IMR-90 (cell line): Measurements from ENCODE around the gene OLIG3.

Experiments used
- BHLHE40 ChIP-seq: fragments of 150-350 bp; IDR thresholded peaks from 2 replicates; pipeline ENCODE4 v1.6.1; 2016; ENCODE audit warnings: mild to moderate bottlenecking, low read depth, low read length
- CEBPB ChIP-seq: IDR thresholded peaks from 2 replicates; pipeline ENCODE4 v1.6.1; 2012; ENCODE audit warnings: low read depth, low read length, improper control_type of control experiment
- CTCF ChIP-seq: conservative IDR thresholded peaks from 2 replicates; pipeline ENCODE4 v1.5.1; 2012; ENCODE audit warnings: mild to moderate bottlenecking, low read depth, low read length, improper control_type of control experiment
- FOS ChIP-seq: fragments of 150-350 bp; IDR thresholded peaks from 2 replicates; pipeline ENCODE4 v1.6.1; 2016; ENCODE audit warnings: low read depth, low read length
- MAFK ChIP-seq: IDR thresholded peaks from 2 replicates; pipeline ENCODE4 v1.6.1; 2012; ENCODE audit warnings: low read depth, low read length, improper control_type of control experiment
- MAZ ChIP-seq: IDR thresholded peaks from 2 replicates; pipeline ENCODE4 v1.6.1; 2012; ENCODE audit warnings: low read depth, mild to moderate bottlenecking, low read length, improper control_type of control experiment, moderate library complexity, borderline replicate concordance
- MXI1 ChIP-seq: IDR thresholded peaks from 2 replicates; pipeline ENCODE4 v1.6.1; 2012; ENCODE audit warnings: low read depth, mild to moderate bottlenecking, low read length, moderate library complexity, borderline replicate concordance
- POLR2A ChIP-seq: IDR thresholded peaks from 2 replicates; pipeline ENCODE4 v1.6.1; 2012; ENCODE audit warnings: mild to moderate bottlenecking, low read depth, low read length
- RAD21 ChIP-seq: IDR thresholded peaks from 2 replicates; pipeline ENCODE4 v1.6.1; 2012; ENCODE audit warnings: low read length, improper control_type of control experiment
- SMC3 ChIP-seq: fragments of 150-350 bp; IDR thresholded peaks from 2 replicates; pipeline ENCODE4 v1.6.1; 2016; ENCODE audit warnings: low read depth, mild to moderate bottlenecking, antibody characterized with exemption, low read length, moderate library complexity
- USF2 ChIP-seq: fragments of 150-350 bp; IDR thresholded peaks from 2 replicates; pipeline ENCODE4 v1.6.1; 2017; ENCODE audit warnings: mild to moderate bottlenecking, antibody characterized with exemption, low read length, low read depth

- TF ChIP-seq RAD21, result no peak
- TF ChIP-seq CTCF, result no peak
- TF ChIP-seq MAFK, result no peak
- no peak for TF ChIP-seq POLR2A
- no peak for TF ChIP-seq USF2
- no peak for TF ChIP-seq MXI1
- no peak for TF ChIP-seq FOS
- no peak for TF ChIP-seq BHLHE40
- TF ChIP-seq MAZ, result no peak
- no peak for TF ChIP-seq SMC3
- no peak for TF ChIP-seq CEBPB
Observed at GRCh38 chr6:137491478-137491877, 2.7 kb downstream of the OLIG3 start.
